ENCODE measurements around the gene PRKX. TPM values are rescaled to one million over a fixed set of nuclear protein-coding genes. Genes with fewer than 3 reads are reported as not detected.

Gene PRKX
- 17.7 to 26.4 TPM (median 21.9 TPM) in 5 replicates for total RNA-seq (2022; extraction: Qiagen RNA extraction; ENCODE audit: low read depth)

GRCh38 chrX:3713225-3713936, at the start of gene PRKX:
TSS of gene PRKX (minus strand) at chrX:3713649. CDS start at chrX:3713253, 396 bp downstream.

